ENCODE measurements around the gene IQCE. TPM values are rescaled to one million over a fixed set of nuclear protein-coding genes. Genes with fewer than 3 reads are reported as not detected.

IQCE gene
- total and polyA plus RNA-seq, 2 donors from 2014 or later, result 6.1 to 27.8 TPM

GRCh38 chr7:2626498-2627117, 67.8 kb downstream of the IQCE start:
- H3K4me1 ChIP-seq (ENCODE audit: control insufficient read depth in 2 of 3, insufficient read depth in 2 of 3, low read depth in 1 of 3, low read length in 3 of 3), result peaks cover 1 to 28% (median 18%) of the 10 kb centered on the region in 3 donors
- no peaks in the 10 kb centered on the region for H3K9me3 ChIP-seq (ENCODE audit: control insufficient read depth in 2 of 3, insufficient read depth in 1 of 3, low read length in 3 of 3)
- H3K27ac ChIP-seq (ENCODE audit: low read depth in 2 of 2, low read length in 2 of 2), result peak overlapping the region in 1 of 2 donors; percentile 17
- no peaks in the 10 kb centered on the region for H3K27me3 ChIP-seq (ENCODE audit: control insufficient read depth, insufficient read depth, low read length)
- no peaks in the 10 kb centered on the region for H3K36me3 ChIP-seq (ENCODE audit: control insufficient read depth in 2 of 3, insufficient read depth in 3 of 3, low read length in 3 of 3)
- H3K4me3 ChIP-seq (ENCODE audit: low read length in 3 of 3), result no peak overlapping the region
- FAIRE-seq, result no peak
- H3K9ac ChIP-seq (ENCODE audit: low read length in 3 of 3), result no peak overlapping the region
- DNase-seq, result peak in 1 of 5 donors; percentile 84
- intact Hi-C loops (cut with DNase I), result no loop called here
- TF ChIP-seq CTCF (IDR thresholded peaks at IDR 0.05; ENCODE audit: borderline replicate concordance, extremely low read depth, insufficient read depth), result no peak

- Histone ChIP-seq H3K4me1 (ENCODE audit: control insufficient read depth in 2 of 3, insufficient read depth in 2 of 3, low read depth in 1 of 3, low read length in 3 of 3) (peaks cover 0 to 28% (median 18%) of the 10 kb centered on the region in 3 donors), H3K27me3 (ENCODE audit: control insufficient read depth, insufficient read depth, low read length) (no peaks in the 10 kb centered on the region), H3K36me3 (ENCODE audit: control insufficient read depth in 2 of 3, insufficient read depth in 3 of 3, low read length in 3 of 3) (no peaks in the 10 kb centered on the region), H3K4me3 (ENCODE audit: low read length in 3 of 3) (no peak overlapping the region), H3K9me3 (ENCODE audit: control insufficient read depth in 2 of 3, insufficient read depth in 1 of 3, low read length in 3 of 3) (no peaks in the 10 kb centered on the region), H3K9ac (ENCODE audit: low read length in 3 of 3) (no peak overlapping the region), H3K27ac (ENCODE audit: low read depth in 2 of 2, low read length in 2 of 2) (peak overlapping the region in 1 of 2 donors; percentile 17)
- DNase-seq (no peak), FAIRE-seq (no peak)
- TF ChIP-seq CTCF (IDR thresholded peaks at IDR 0.05; ENCODE audit: borderline replicate concordance, extremely low read depth, insufficient read depth), result no peak
- intact Hi-C loops (cut with DNase I), result no loop called here
Observed at GRCh38 chr7:2627258-2628129, 68.7 kb downstream of the IQCE start.

- Histone ChIP-seq H3K4me1 (ENCODE audit: control insufficient read depth in 2 of 3, insufficient read depth in 2 of 3, low read depth in 1 of 3, low read length in 3 of 3) (peaks cover 0 to 29% (median 18%) of the 10 kb centered on the region in 3 donors), H3K9me3 (ENCODE audit: control insufficient read depth in 2 of 3, insufficient read depth in 1 of 3, low read length in 3 of 3) (no peaks in the 10 kb centered on the region), H3K27me3 (ENCODE audit: control insufficient read depth, insufficient read depth, low read length) (no peaks in the 10 kb centered on the region), H3K36me3 (ENCODE audit: control insufficient read depth in 2 of 3, insufficient read depth in 3 of 3, low read length in 3 of 3) (no peaks in the 10 kb centered on the region), H3K4me3 (ENCODE audit: low read length in 3 of 3) (no peak overlapping the region), H3K9ac (ENCODE audit: low read length in 3 of 3) (no peak overlapping the region), H3K27ac (ENCODE audit: low read depth in 2 of 2, low read length in 2 of 2) (no peak overlapping the region)
- peak in 1 of 5 donors; percentile 37 for DNase-seq
- no peak for TF ChIP-seq CTCF (IDR thresholded peaks at IDR 0.05; ENCODE audit: borderline replicate concordance, extremely low read depth, insufficient read depth)
- no peak for FAIRE-seq
- intact Hi-C loops (cut with DNase I), result no loop called here
Observed at GRCh38 chr7:2628130-2628482, 69.3 kb downstream of the IQCE start.

All from kidney (tissue), 14 donors.